Measurements from ENCODE around the gene APP. TPM values are rescaled to one million over a fixed set of nuclear protein-coding genes. Genes with fewer than 3 reads are reported as not detected.

The APP gene
- total RNA-seq, 1 donor from 2014 or later = 45.9 TPM

GRCh38 chr21:25881524-25882376, 288.8 kb downstream of the APP start:
- intact Hi-C loops (cut with micrococcal nuclease) = loop anchor here (1.0 to 5.0 kb wide), 3 partner anchors 274 to 835 kb away; partner anchors contain the start of genes APP and MRPL39

DNA sequence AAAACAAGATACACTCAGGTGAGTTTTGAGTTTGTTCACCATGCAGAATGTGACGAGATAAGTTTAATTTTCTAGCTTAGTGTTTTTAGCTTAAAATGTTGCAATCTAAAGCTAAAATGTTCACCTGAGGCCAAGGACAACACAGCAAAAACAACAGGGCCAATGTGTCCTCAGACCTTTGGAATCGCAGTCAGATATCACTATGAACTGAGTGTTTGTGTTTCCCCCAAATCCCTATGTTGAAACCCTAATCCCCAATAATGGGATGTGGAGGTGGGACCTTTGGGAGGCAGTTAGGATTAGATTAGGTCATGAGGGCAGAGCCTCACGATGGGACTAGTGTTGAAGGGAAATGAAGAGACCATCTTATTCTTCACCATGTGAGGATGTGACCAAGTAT, 291.4 kb downstream of the APP start:
- intact Hi-C loops (cut with micrococcal nuclease) = no loop called here

DNA sequence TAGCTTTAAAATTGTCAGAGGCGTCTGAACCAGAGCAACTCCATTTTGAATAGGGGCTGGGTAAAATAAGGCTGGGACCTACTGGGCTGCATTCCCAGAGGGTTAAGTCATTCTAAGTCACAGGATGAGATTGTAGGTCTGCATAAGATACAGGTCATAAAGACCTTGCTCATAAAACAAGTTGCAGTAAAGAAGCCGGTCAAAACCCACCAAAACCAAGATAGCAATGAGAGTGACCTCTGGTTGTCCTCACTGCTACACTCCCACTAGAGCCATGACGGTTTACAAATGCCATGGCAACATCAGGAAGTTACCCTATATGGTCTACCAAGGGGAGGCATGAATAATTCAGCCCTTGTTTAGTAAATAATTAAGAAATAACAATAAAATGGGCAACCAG, 292.2 kb downstream of the APP start:
- intact Hi-C loops (cut with micrococcal nuclease) = no loop called here

- intact Hi-C loops (cut with micrococcal nuclease) = no loop called here
These were observed 298.3 kb downstream of the APP start for GRCh38 chr21:25872271-25872670.

- intact Hi-C loops (cut with micrococcal nuclease) = no loop called here
These were observed 299.0 kb downstream of the APP start for GRCh38 chr21:25871566-25871965.

DNA sequence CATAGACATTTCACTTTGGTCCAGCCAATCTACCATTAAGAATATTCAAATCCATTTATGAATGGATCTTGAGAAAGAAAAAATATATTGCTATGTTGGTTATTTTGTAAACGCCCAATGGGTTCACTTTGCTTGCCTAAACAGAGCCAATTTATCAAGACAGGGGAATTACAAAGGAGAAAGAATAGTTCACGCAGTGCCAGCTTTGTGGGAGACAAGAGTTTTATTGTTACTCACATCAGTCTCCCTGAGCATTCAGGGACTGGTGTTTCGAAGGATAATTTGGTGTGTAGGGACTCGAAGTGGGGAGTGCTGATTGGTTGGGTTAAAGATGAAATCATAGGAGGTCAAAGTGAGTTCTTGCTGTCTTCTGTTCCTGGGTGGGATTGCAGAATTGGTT, 300.5 kb downstream of the APP start:
- intact Hi-C loops (cut with micrococcal nuclease) = no loop called here

GRCh38 chr21:25867061-25867460, 303.5 kb downstream of the APP start:
- intact Hi-C loops (cut with micrococcal nuclease) = no loop called here

DNA sequence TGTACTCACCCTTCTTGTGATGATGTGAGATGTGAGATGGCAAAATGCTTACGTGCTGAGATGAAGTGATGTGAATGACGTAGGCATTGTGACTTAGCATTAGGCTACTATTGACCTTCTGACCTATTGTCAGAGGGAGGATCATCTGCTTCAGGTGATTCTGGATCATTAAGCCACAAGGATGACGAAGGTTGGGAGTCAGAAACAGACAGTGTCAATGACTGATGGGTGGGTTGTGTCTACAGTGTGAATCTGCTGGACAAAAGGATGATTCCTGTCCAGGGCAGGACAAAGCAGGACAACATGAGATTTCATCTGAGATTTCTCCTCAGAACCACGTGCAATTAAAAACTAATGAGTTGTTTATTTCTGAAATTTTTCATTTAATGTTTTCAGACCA, 306.8 kb downstream of the APP start:
- intact Hi-C loops (cut with micrococcal nuclease) = no loop called here

DNA sequence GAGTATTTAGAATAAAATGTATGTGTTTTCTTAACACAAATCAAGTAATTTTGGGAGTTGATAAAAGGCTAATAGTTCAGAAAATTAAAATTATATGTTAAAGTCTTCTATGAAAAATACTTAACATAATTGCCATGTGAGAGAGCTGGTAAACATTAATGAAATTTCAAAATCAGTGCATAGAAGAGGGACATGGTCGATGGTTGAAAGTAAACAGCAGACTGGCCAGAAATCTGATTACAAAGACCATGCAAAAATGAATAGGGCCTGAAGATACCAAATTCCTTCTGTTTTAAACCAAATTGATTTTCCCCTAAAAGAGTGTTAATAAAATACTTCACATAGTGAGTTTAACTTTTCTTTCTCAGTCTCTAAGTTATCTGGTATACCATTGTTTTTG, 307.5 kb downstream of the APP start:
- intact Hi-C loops (cut with micrococcal nuclease) = no loop called here

GRCh38 chr21:25862596-25862995, 308.0 kb downstream of the APP start:
- intact Hi-C loops (cut with micrococcal nuclease) = loop anchor here (1.0 kb wide), 1 partner anchor 254 kb away; no protein-coding TSS in a partner anchor

GRCh38 chr21:25862112-25862511, 308.5 kb downstream of the APP start:
- intact Hi-C loops (cut with micrococcal nuclease) = loop anchor here (1.0 kb wide), 1 partner anchor 254 kb away; no protein-coding TSS in a partner anchor

- intact Hi-C loops (cut with micrococcal nuclease) = no loop called here
These were observed 311.2 kb downstream of the APP start for GRCh38 chr21:25859235-25859929.

- intact Hi-C loops (cut with micrococcal nuclease) = no loop called here
These were observed 312.2 kb downstream of the APP start for GRCh38 chr21:25858325-25858724.

DNA sequence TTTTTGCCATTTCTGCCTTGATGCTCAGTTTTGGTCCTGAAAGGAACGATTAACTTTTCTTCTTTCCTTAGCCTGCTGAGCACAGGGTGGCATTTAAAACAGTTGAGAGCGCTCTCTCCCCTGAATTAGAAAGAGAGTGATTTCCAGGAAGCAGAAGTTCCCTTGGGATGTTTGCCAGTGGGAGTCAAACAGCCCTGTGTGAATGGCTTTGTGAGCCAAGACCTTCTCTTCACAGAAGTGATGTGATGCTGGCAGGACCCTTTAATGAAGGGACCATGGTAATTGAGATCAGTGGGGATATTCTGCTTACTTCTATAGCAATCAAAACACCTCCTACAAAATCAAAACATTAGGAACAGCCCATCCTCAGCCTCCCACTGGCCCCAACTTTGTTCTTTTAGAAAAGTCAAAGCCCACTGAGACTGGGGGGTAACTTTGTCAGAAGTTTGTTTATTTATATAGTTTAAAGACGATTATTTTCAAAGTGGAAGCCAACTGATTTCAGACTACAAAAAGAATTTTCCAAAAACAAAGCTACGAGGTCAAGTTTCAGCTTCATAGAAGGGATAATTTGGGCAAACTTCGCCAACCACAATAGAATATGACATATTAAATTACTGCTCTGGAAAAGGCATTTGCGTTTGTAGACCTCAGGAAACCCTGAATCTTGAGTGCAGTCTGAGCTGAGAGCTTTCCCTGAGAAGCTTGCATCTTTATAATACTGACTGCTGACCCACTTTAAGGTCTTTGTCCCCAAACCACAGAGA, 313.1 kb downstream of the APP start:
- intact Hi-C loops (cut with micrococcal nuclease) = no loop called here

DNA sequence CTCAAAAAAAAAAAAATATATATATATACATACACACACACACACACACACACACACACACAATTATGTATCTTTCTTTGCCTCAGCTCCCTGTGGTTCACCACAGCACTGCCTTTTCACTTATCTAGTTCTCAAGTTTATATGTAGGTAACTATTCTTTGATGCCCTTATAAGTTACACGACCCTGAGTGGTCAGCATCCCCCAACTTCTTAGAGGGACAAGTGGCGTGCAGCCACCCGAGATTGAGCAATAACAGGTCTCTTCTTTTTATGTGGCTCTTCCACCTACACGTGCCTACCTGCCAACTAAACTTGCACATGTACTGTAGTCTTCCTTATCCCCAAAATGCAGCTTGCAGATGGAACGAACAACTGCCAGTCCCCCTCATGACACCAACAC, 315.0 kb downstream of the APP start:
- intact Hi-C loops (cut with micrococcal nuclease) = no loop called here

- intact Hi-C loops (cut with micrococcal nuclease) = no loop called here
These were observed 320.3 kb downstream of the APP start for GRCh38 chr21:25850126-25850842.

DNA sequence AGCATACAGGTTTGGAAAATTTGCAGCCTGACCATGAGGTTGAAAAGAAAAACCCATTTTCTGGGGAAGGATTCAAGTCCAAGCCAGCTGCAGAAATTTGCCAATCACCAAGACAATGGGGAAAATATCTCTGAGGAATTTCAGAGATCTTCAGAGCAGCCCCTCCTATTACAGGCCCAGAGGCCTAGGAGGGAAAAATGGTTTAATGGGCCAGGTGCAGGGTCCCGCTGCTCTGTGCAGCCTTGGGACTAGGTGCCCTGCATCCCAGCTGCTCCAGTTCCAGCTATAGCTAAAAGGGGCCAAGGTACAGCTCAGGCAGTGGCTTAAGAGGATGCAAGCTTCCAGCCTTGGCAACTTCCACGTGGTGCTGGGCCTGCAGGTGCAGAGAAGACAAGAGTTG, 322.3 kb downstream of the APP start:
- intact Hi-C loops (cut with micrococcal nuclease) = no loop called here

DNA sequence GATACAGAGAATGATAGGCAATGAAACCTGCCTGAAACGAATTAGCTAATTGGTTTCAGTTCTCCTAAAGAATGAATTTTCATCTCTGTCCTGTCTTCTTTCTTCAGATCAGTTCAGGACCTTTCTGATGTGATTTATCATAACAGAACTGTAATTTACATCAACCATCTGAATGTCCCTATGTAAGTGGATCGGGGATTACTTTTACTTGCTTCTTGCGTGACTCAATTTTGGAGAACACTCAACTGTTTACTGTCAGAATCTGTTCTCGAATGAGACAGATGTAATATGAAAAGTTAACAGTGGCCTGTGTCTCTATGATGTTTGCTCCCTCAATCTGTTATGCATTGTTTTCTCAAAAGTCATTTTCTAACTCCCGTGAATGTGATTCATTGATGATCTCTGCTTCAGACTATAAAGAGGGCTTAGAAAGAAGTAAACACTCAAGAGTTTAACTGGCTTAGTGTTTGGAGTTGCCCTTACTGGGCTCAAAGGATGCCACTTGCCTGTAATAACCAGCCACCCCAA, 324.8 kb downstream of the APP start:
- intact Hi-C loops (cut with micrococcal nuclease) = no loop called here

DNA sequence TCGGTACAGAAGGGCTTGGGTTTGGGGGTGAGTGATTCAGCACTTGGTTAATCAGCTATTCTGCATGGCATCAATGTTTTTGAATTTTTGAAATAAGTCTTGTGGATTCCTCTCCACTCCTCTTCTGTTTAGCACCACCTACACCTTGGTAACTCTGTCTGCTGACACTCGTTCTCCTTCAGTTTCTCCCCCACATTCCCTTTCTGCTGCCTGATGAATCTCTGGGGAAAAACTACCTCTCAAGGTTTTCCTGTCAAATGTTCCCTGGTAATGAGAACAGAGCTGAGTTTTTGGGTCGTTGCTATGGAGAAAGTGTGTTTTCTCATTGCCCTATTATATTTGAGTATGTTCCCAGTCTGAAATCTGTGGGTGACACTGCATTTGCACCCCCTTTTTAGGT, 327.6 kb downstream of the APP start:
- intact Hi-C loops (cut with micrococcal nuclease) = no loop called here

DNA sequence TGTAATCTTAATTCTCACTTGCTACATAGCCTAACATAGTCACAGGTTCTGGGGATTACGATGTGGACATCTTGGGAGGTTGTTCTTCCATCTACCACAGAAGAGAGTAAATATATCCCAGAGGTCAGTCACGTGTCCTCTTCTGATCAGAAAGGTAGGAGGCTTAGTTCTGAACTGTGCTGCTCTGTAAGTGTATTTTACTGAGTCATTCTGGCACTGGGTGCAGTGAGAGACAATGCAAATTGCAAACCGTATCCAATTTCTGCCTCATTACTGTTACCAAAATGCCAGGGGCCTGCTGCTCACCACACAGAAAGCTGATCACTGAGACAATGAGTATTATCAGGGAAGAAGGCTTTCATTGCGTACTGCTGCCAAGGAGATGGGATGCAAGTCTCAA, 331.8 kb downstream of the APP start:
- intact Hi-C loops (cut with micrococcal nuclease) = no loop called here
